GM12872 (cell line): ENCODE measurements around the gene STUM.

ENCODE experiments used
- TF ChIP-seq, protein P1 (sequence below): IDR thresholded peaks from 3 replicates; pipeline ENCODE4 v1.5.1; 2011; ENCODE audit warnings: low read depth, mild to moderate bottlenecking, low read length, moderate library complexity; ENCODE audit not compliant: insufficient read depth

The STUM gene

DNA sequence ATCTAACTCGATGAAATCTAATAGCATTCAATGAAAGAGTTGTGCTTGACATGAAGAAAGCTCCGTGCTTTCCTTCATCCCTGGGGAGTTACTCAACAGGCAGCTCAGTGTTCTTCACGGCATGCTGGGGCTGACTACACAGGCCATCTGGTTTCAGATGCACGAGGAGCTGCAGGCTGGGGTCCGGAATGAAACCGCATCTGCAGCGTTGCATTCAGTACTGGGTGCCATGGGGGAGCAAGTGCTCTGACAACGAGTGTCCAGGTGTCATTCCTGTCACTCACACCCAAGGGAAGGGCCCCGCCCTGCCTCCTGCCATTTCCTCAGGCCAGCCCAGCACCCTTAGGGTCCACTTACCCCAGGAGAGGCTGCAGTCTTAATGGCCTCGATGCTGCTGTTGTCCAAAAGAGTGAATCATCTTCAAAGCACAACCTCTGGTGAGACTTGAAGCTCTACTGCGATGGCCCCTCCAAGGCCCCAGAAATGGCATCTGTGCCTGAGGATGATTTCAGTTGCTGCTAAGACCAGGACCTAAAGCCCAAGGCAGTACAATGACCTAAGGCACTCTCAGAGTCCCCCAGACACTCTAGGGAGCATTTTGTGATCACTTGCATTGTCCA lies 61.4 kb downstream of the STUM start:
- TF ChIP-seq, protein P1, sequence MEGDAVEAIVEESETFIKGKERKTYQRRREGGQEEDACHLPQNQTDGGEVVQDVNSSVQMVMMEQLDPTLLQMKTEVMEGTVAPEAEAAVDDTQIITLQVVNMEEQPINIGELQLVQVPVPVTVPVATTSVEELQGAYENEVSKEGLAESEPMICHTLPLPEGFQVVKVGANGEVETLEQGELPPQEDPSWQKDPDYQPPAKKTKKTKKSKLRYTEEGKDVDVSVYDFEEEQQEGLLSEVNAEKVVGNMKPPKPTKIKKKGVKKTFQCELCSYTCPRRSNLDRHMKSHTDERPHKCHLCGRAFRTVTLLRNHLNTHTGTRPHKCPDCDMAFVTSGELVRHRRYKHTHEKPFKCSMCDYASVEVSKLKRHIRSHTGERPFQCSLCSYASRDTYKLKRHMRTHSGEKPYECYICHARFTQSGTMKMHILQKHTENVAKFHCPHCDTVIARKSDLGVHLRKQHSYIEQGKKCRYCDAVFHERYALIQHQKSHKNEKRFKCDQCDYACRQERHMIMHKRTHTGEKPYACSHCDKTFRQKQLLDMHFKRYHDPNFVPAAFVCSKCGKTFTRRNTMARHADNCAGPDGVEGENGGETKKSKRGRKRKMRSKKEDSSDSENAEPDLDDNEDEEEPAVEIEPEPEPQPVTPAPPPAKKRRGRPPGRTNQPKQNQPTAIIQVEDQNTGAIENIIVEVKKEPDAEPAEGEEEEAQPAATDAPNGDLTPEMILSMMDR, result no peak

DNA sequence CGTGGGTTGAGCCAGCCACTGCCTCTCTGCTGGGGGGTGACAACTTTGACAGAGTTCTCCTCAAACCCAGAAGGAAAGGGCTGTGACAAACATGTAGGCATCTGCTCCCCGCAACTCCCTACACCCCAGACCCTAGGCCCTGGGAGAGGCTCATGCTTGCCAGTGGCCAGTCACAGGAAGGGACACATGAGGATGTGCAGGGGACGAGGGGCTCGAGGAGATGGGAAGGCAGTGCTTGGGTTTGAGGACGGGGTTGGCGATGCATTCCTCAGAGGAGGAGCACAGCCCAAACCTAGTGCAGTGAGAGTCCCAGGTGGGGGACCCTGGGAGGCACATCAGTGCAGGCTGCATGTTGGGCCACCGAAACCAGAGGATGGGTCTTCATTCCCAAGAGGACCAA lies 62.1 kb downstream of the STUM start:
- TF ChIP-seq, protein P1, result no peak

DNA sequence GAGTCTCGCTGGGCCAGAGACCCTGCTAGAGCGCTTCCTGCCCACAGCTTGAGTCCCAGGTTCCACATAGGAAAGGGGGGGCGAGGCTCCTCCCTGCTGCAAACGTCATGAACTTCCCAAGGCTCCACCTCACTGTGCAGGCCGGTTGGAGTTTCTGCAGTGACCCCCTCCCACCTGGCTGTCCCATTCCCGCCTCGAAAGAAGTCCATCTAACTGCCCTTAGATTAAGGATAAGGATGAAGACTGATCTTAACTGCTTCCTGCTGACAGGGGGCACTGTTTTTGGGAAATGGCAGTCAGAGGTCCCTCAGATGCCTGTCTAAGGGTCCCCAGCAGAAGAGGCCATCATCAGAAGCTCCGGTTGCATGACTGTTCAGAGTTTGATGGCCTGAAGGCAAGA lies 62.7 kb downstream of the STUM start:
- TF ChIP-seq, protein P1, result no peak

DNA sequence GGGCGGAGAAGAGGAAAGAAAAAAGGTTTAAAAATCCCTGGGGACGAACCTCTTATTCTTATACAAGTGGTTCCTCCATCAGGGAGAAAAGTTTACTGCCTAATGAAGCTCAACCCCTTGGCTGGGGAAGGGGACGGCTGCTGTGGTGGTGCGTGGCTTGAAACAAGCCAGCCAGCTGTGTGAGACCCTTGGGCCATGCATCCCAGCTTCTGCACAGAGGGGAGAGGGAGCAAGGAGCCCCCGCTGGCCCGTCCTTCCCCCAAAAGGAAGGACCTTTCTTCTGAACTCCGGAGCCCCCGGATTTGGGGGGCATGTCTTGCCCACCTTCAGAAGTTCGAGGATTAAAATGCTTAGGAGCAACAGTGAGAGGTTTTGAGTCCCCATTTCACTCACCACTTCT lies 67.3 kb downstream of the STUM start:
- TF ChIP-seq, protein P1, result no peak

DNA sequence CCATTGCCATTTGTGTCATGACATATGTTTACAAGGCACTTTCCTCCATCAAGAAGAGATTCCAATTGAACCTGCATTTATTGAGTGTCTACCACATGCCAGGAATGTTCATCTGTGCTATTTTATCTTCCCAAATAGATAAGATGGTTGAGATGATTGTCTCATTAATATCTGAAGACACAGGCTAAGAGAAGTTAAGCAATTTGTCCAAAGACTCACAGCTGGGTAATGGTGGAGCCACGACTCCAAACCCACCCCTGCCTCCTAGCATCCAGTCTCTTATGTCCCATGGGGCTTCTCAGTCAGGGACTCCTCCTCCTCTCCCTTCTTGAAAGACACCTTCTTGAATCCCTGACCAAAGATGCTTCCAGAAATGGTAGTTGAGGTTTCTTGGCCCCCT lies 68.1 kb downstream of the STUM start:
- TF ChIP-seq, protein P1, result no peak

DNA sequence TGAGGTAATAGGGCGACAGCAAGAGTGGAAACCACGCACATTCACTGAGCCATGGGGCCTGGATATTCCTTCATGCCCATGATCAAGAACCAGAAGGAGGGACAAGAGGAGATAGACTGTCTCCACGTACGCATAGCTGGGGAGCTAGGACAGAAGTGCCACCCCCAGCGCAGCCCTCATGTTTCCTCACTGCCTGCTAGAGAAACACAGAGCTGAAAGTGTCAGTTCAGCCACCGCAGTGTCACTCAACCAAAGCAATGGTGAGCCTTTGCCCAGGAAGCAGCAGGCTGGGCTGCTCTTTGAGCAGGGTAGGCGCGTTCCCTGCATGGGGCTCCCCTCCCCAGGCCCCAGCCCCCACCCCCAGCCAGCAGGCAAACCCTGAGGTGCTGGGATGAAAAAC lies 68.5 kb downstream of the STUM start:
- TF ChIP-seq, protein P1, result no peak

DNA sequence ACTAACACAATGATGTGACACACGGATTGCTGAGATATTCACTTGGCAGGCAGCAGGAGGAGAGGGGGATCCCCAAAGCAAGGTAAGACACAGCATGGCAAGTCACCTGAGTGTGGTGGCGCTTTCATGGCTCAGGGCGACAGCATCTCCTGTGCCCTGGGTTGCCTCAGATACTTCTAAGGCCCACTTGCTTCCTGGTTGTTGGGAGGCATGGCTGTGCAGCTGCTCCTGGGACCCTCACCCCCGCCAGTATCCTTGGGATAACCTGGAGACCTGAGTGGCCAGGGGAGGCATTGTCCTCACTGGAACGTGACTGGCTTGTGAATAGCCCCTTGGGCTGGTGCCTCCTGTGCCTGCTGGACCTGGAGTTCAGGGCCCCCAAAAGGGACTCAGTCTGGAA lies 69.8 kb downstream of the STUM start:
- TF ChIP-seq, protein P1, result no peak
